Esophagus squamous epithelium (tissue), 5 donors: ENCODE results near the gene ASTN2. TPM values are rescaled to one million over a fixed set of nuclear protein-coding genes. Genes with fewer than 3 reads are reported as not detected.

ENCODE experiments used
- DNase-seq: peaks from one replicate; lab custom pipeline; 2025; lab: John Stamatoyannopoulos, UW
- H3K27ac ChIP-seq, 4 donors: fragments of 200-600 bp; sonication (generic); one replicate each; pipeline ENCODE4 v1.5.1; 2016 to 2019; ENCODE audit warnings: mild to moderate bottlenecking in 1 of 4
- H3K27me3 ChIP-seq, 4 donors: fragments of 200-600 bp; sonication (generic); 1 replicate in 3 of 4; 2 replicates in 1 of 4; pipeline versions ENCODE4 v1.5.1 to v1.6.0; 2017 to 2021; ENCODE audit warnings: antibody characterized with exemption in 1 of 4
- H3K36me3 ChIP-seq, 3 donors: fragments of 200-600 bp; sonication (generic); one replicate each; pipeline ENCODE4 v1.5.1; 2016 to 2019
- H3K4me1 ChIP-seq, 3 donors: fragments of 200-600 bp; sonication (generic); one replicate each; pipeline ENCODE4 v1.5.1; 2017 to 2019
- H3K4me3 ChIP-seq, 4 donors: fragments of 200-600 bp; sonication (generic); 1 replicate in 3 of 4; 2 replicates in 1 of 4; pipeline ENCODE4 v1.5.1; 2016 to 2019; ENCODE audit warnings: mild to moderate bottlenecking in 2 of 4, moderate library complexity in 1 of 4
- H3K9me3 ChIP-seq, 3 donors: fragments of 200-600 bp; sonication (generic); one replicate each; pipeline ENCODE4 v1.5.1; 2016 to 2019
- CTCF ChIP-seq, 6 experiments: fragments of 450-650 bp in 4 of 6; fragments of 200-600 bp in 2 of 6; sonication (generic) in 2 of 6; IDR thresholded peaks; one replicate each; pipeline ENCODE4 v1.5.1; 2016 to 2019; ENCODE audit warnings: antibody characterized with exemption in 6 of 6, mild to moderate bottlenecking in 4 of 6, moderate library complexity in 4 of 6
- POLR2A ChIP-seq, 4 donors: fragments of 450-650 bp; IDR thresholded peaks; one replicate each; pipeline ENCODE4 v1.6.1; 2017; ENCODE audit warnings: antibody characterized with exemption in 4 of 4, mild to moderate bottlenecking in 4 of 4, moderate library complexity in 3 of 4
- WGBS, 2 donors: methylation state at CpG; one replicate each; pipeline ENCODE4 v1.1.5; 2018; 5-methylcytosine and 5-hydroxymethylcytosine counted together
- intact Hi-C: fragments of 100-400 bp; cut with DNase I; formaldehyde crosslinking; loops from one replicate; pipeline ENCODE4 v1.15.0; 2022
- total RNA-seq, 4 donors: library from RNA; depleted of rRNA; stranded (reverse); fragments of >200 nt; gene quantifications; one replicate each; pipeline ENCODE4 v1.1.0, GENCODE V29; 2016
- donor health status: DM: yes; HTN: yes; CAD: no.

Gene ASTN2
- total RNA-seq, 4 donors from 2014 or later: 0.13 to 1.9 (median 0.27) TPM; not detected in 1

GRCh38 chr9:116467740-116468351 is 947.0 kb downstream of the ASTN2 start:
- Histone ChIP-seq H3K4me3 (no peak overlapping the region), H3K36me3 (no peaks in the 10 kb centered on the region), H3K27ac (no peak overlapping the region), H3K4me1 (no peaks in the 10 kb centered on the region), H3K27me3 (peaks cover 0 to 23% (median 0%) of the 10 kb centered on the region in 4 donors), H3K9me3 (no peaks in the 10 kb centered on the region)
- WGBS, 2 donors: 74 to 82% methylated on average over 3 of the region's 3 CpGs
- intact Hi-C loops: no loop called here
- DNase-seq: no peak
- no peak for TF ChIP-seq CTCF (IDR thresholded peaks at IDR 0.05)
- no peak for TF ChIP-seq POLR2A (IDR thresholded peaks at IDR 0.05)

- Histone ChIP-seq H3K9me3 (no peaks in the 10 kb centered on the region), H3K4me3 (no peak overlapping the region), H3K36me3 (no peaks in the 10 kb centered on the region), H3K27me3 (peaks cover 0 to 23% (median 0%) of the 10 kb centered on the region in 4 donors), H3K27ac (no peak overlapping the region), H3K4me1 (no peaks in the 10 kb centered on the region)
- DNase-seq: no peak
- intact Hi-C loops: no loop called here
- 59 to 83% methylated on average over 5 of the region's 5 CpGs for WGBS, 2 donors
- TF ChIP-seq CTCF (IDR thresholded peaks at IDR 0.05): no peak
- no peak for TF ChIP-seq POLR2A (IDR thresholded peaks at IDR 0.05)
Observed at GRCh38 chr9:116466271-116467235, 948.3 kb downstream of the ASTN2 start.

- Histone ChIP-seq H3K4me3 (no peak overlapping the region), H3K9me3 (no peaks in the 10 kb centered on the region), H3K4me1 (no peaks in the 10 kb centered on the region), H3K36me3 (no peaks in the 10 kb centered on the region), H3K27me3 (peaks cover 0 to 23% (median 0%) of the 10 kb centered on the region in 4 donors), H3K27ac (no peak overlapping the region)
- no peak for DNase-seq
- intact Hi-C loops: no loop called here
- 86 to 89% methylated on average over 9 of the region's 9 CpGs for WGBS, 2 donors
- TF ChIP-seq CTCF (IDR thresholded peaks at IDR 0.05): no peak
- TF ChIP-seq POLR2A (IDR thresholded peaks at IDR 0.05): no peak
Observed at GRCh38 chr9:116465576-116466270, 949.1 kb downstream of the ASTN2 start.

- no peak overlapping the region for H3K27ac ChIP-seq
- peaks cover 0 to 23% (median 0%) of the 10 kb centered on the region in 4 donors for H3K27me3 ChIP-seq
- no peaks in the 10 kb centered on the region for H3K4me1 ChIP-seq
- DNase-seq: no peak
- intact Hi-C loops: no loop called here
- no peaks in the 10 kb centered on the region for H3K36me3 ChIP-seq
- WGBS, 2 donors: 77 to 80% methylated on average over 8 to 12 of the region's 12 CpGs
- TF ChIP-seq POLR2A (IDR thresholded peaks at IDR 0.05) (no peak), CTCF (IDR thresholded peaks at IDR 0.05) (no peak)
- H3K9me3 ChIP-seq: no peaks in the 10 kb centered on the region
- no peak overlapping the region for H3K4me3 ChIP-seq
Observed at GRCh38 chr9:116464987-116465571, 949.8 kb downstream of the ASTN2 start.
